ENCODE measurements around the gene BTG1.

The BTG1 gene

GRCh38 chr12:92133171-92133570 is 12.5 kb downstream of the BTG1 start:
- no peak for DNase-seq (ENCODE audit: low read depth)

GRCh38 chr12:92132288-92132687 is 13.4 kb downstream of the BTG1 start:
- DNase-seq (ENCODE audit: low read depth): no peak

DNA sequence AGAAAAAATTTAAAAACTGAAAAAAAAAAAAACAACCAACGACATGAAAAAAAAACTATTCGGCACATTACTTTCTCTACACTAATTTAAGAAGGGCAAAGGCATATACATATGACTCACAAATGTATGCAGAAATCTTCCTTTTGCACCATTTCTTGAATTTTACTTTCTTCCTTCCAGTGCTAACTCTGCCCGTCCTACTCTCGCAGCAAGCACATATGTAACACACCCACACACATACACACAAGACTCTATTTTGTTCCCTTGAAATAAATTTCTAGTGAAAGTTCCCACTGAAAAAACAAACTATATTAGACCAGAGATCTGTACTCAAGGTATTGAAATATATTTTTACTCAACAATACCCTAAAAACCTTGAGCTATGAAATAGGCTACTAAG is 14.6 kb downstream of the BTG1 start:
- no peak for DNase-seq (ENCODE audit: low read depth)

DNA sequence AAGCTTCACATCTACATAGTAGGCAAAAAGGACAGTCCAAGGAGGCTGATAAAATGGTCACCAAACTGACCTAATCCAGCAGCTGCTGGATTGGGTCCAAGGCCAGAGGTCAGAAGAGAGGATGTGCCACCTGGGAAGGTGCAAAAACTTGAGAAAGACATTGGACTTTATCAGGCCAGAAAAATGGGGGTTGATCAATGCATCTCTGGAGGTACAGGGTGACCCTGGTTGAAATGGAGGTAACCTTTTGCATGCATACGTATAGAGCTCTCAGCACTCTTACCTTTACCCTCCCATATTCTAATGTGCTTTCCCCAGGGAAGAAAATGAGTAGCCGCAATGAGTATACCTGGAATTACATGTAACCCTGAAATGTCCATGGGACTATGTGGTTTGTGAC is 16.0 kb downstream of the BTG1 start:
- no peak for DNase-seq (ENCODE audit: low read depth)

DNA sequence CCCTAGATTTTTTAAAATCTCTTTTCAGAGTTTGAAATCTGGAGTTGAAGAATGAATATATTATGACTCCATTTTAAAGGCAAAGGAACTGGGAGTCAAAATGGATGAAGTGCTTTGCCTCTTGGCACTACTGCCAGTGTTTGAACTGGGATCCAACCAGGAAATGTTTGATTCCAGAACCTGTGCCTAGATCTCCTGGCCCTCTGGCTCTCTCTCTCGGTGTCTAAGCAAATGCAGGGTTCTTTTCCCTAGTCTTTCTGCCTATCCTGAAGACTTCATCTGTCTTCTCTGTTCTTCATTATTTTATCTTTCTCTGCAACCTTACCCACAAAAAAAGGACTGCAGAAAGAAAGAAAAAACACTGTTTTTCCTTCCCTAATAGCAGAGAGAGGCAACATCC is 17.0 kb downstream of the BTG1 start:
- DNase-seq (ENCODE audit: low read depth): no peak

GRCh38 chr12:92124689-92125029 is 21.0 kb downstream of the BTG1 start:
- no peak for DNase-seq (ENCODE audit: low read depth)

DNA sequence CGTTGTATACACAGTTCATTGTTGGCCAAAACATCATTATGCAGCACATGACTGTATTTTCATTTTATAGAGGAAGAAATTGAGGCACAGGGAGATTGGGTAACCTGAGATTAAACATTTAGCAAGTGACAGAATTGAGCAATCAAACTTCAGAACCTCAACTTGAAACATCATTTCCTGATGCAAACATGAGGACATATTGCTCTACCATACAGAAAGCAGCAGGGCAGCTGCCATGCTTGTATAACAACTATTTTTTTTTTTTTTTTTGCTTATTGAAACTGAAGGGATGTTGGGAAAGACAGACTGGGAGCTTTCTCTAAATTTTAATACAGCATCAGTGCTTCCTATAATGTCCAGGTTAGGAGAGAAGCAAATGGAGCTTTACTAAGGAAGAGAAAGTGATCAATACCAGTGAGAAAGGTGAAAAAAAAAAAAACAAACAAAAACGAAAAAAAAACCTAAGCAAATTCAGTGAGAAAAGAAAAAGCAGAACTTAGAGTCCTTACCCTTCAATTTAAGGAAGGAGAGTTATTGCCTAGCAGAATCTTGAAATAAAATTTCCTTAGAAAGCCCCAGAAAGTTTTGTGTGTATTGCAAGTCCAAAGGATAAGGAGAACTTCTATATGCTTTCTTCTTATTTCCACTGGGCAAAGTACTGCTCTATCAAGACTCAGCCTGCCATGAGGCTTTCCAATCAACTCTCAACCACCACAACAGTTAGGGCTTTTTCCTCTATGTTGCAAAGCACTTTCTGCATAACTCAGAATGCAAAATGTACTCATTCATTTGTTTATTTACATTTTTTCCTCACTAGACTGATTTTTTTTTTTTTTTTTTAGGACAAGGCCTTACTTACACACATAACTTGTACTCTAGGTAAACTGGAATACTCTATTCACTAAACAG is 21.6 kb downstream of the BTG1 start:
- DNase-seq (ENCODE audit: low read depth): no peak

- DNase-seq (ENCODE audit: low read depth): no peak
These were observed 22.5 kb downstream of the BTG1 start for GRCh38 chr12:92122941-92123779.

- no peak for DNase-seq (ENCODE audit: low read depth)
These were observed 23.8 kb downstream of the BTG1 start for GRCh38 chr12:92121826-92122225.

GRCh38 chr12:92118826-92119536 is 26.7 kb downstream of the BTG1 start:
- DNase-seq (ENCODE audit: low read depth): no peak

DNA sequence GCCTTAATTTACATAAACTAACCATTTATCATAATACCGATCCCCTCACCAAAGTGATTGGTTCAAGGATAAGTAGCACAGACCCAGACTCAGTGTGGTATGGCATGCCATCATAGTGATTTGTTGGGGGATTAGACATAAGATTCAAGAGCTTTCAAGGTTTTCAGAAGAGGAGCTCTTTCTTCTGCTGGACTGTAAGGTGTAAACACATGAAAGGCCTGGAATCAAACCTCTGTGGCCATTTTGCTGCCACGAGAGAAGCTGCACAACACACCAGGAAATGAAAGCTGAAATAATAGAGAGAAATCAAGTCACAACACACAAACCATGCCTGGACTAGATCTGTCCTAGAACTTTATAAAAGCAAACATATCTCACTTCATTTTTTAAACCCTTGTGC is 30.8 kb downstream of the BTG1 start:
- DNase-seq (ENCODE audit: low read depth): no peak

DNA sequence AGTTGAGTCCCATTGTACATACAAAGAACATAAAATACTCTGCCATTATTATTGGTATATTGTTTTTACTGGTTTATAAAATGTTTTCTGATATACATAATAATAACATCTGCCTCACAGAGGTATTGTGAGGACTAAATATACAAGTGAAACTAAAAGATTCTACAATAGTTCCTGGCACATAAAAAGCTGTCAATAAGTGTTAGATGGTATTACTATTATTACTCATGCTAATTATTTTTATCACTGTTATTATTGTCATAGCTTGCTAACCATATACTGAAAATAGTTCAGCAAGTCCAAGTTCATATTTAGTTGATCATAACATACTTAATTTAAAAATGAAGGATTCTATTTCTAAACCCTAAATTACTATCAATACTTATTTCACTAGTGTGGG is 34.4 kb downstream of the BTG1 start:
- DNase-seq (ENCODE audit: low read depth): no peak

DNA sequence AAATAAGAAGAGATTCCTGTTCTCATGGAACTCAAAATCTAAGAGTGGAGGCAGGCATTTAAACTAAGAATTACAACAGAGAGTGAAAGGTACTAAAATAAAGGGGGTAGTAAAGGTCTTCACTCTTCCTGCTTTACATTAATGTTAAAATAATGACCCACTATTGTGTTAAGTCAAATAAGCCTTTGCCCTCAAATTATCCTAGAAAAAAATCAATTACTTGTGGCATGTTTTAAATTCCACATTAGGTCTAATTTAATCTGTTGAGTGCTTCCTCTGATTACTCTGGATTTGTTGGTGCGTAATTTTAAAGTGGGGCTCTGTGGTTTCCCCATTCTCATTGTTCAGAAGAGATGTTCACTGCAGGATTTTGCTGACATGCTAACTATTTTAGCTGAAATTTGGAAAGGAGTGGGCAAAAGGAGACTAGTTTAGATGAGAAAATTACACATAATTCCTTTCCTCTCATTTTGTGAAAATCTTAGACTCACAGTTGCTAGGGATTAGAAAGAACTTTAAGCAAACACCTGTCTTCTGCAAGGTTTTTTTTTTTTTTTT is 35.5 kb downstream of the BTG1 start:
- DNase-seq (ENCODE audit: low read depth): no peak

DNA sequence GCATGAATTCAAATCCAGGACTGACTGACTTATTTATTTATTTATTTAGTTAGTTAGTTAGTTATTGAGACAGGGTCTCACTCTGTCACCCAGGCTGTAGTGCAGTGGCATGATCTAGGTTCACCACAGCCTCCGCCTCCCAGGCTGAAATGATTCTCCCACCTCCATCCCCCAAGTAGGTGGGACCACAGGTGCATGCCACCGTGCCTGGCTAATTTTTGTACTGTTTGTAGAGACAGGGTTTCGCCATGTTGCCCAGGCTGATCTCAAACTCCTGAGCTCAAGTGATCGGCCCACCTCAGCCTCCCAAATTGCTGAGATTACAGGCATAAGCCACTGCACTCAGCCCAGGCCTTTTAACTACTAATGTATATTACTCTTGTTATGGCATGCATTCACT is 36.0 kb downstream of the BTG1 start:
- DNase-seq (ENCODE audit: low read depth): no peak

- DNase-seq (ENCODE audit: low read depth): no peak
These were observed 37.0 kb downstream of the BTG1 start for GRCh38 chr12:92108651-92109050.

DNA sequence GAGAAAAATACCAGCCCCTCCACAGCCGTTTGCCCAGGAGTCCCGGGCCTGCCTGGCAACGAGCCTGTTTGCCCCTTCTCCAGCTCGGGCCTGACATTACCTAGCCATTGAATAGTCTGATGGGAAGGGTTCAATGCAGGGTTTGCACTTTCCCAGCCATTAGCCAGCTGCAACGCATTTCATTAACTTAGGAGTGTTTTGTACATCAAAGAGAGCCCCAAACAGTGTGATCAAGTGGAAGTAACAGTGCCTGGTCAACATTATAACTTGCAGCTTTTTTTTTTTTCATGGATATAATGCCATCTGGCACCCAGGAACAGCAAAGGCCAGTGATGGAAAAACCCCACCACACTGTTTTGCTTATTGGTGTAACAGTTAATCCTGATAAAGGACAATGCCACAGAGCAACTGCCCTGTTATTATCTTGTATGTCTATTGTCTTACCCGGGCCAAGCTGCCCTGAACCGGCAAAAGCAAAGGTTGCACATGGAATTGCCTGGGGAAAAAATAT is 38.0 kb downstream of the BTG1 start:
- DNase-seq (ENCODE audit: low read depth): no peak

- DNase-seq (ENCODE audit: low read depth): no peak
These were observed 38.6 kb downstream of the BTG1 start for GRCh38 chr12:92107094-92107493.

- no peak for DNase-seq (ENCODE audit: low read depth)
These were observed 40.0 kb downstream of the BTG1 start for GRCh38 chr12:92105676-92106075.

GRCh38 chr12:92105110-92105509 is 40.5 kb downstream of the BTG1 start:
- no peak for DNase-seq (ENCODE audit: low read depth)

DNA sequence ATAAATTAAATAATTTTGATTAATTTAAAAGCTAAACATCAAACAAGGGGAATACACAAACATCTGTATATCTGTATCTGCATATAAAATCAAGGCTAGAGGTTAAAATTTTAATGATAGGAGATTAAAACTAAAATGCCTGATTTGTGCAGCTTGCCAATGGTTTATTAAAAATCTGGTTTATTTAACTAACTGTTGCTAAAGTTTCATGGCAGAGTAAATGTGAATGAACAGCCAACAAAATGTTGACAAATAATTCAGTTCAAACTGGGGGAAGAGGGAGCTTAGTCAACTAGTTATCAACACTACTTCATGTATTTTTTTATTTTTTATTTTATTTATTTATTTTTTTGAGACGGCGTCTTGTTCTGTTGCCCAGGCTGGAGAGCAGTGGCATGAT is 43.0 kb downstream of the BTG1 start:
- no peak for DNase-seq (ENCODE audit: low read depth)

DNA sequence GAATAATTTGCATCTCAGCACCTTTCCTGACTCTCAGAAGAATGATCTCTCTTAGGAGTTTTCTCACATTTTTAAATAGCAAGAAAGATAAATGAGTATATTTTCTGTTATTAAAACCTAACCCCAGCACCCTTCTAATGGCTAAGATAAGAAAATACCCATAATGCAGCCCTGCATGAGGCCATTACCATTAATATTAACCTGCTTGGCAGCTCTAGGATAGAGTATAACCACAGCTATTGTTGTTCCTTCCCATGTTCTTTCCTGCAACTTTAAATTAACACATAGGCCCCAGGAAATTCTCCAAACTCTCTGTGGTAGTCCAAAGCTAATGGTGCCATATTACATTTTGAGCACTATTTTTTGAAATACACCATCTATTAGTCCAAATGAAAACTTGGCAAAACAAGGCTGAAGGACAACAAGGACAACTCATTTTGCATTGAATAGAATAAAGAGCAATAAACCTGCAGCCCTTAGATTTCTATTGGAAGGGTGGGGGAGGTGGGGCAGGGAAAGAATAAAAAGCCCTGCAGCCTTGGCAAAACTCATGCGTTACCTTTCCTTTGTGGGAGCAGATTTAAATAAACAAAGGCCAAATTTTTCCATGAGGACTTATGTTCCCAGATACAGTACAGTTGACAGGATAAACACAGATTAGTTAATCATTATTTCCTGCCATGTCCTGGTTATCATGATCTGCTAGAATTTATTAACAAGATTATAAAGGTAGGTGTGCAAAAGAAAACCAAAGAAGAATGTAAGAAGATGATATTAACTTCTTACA is 46.9 kb downstream of the BTG1 start:
- DNase-seq (ENCODE audit: low read depth): no peak
